Prostate gland (tissue), 2 donors: ENCODE measurements around the gene CLSTN3.

Source experiments
- CTCF ChIP-seq, 4 experiments: fragments of 200-600 bp in 2 of 4; fragments of 450-650 bp in 2 of 4; sonication (generic) in 2 of 4; IDR thresholded peaks; 1 replicate in 3 of 4; 2 replicates in 1 of 4; pipeline ENCODE4 v1.5.1; 2016 to 2019; ENCODE audit warnings: antibody characterized with exemption in 4 of 4, mild to moderate bottlenecking in 2 of 4, moderate library complexity in 2 of 4
- POLR2A ChIP-seq: fragments of 450-650 bp; IDR thresholded peaks from one replicate; pipeline ENCODE4 v1.6.1; 2016; ENCODE audit warnings: antibody characterized with exemption, mild to moderate bottlenecking
- POLR2AphosphoS5 ChIP-seq: sonication (generic); formaldehyde crosslinking; IDR thresholded peaks from one replicate; pipeline ENCODE4 v1.6.1; 2017; ENCODE audit warnings: antibody characterized with exemption

GRCh38 chr12:7103837-7104584 lies 26.2 kb upstream of the CLSTN3 start:
- TF ChIP-seq CTCF (IDR thresholded peaks at IDR 0.05) (no peak), POLR2AphosphoS5 (no peak), POLR2A (no peak)
